Activated CD4-positive, alpha-beta T cell treated with anti-CD3 and anti-CD28 coated beads, Interleukin-2, Interleukin-6, amounts not matched to agents 100 ng/mL and 50 ng/mL, durations not matched to agents 16 hours and 8 hours (primary cell): ENCODE data around the gene NUTM2B.
"Not testable (repeated sequence)": the region's sequence is repeated elsewhere in the genome, so short reads cannot be mapped to it uniquely, and the experiment has no call there.

Source experiments
- DNase-seq: peaks from one replicate; pipeline ENCODE4 v3.0.0-alpha.2; 2020

NUTM2B gene

GRCh38 chr10:79702927-79703326 lies at the start of gene NUTM2B:
NUTM2B (plus strand) TSS chr10:79703227; CDS start chr10:79703610, 383 bp downstream.
- not testable (repeated sequence) for DNase-seq

GRCh38 chr10:79663287-79663686 lies 39.7 kb upstream of the NUTM2B start:
- not testable (repeated sequence) for DNase-seq

- not testable (repeated sequence) for DNase-seq
Measured at GRCh38 chr10:79664686-79665085, 38.3 kb upstream of the NUTM2B start.

- not testable (repeated sequence) for DNase-seq
Measured at GRCh38 chr10:79669248-79669788, 33.7 kb upstream of the NUTM2B start.

GRCh38 chr10:79674878-79675277 lies 28.1 kb upstream of the NUTM2B start:
- peak; percentile 75 for DNase-seq

GRCh38 chr10:79683026-79683883 lies 19.8 kb upstream of the NUTM2B start:
- DNase-seq, result not testable (repeated sequence)

- not testable (repeated sequence) for DNase-seq
Measured at GRCh38 chr10:79683884-79684720, 18.9 kb upstream of the NUTM2B start.

GRCh38 chr10:79685044-79685685 lies 17.9 kb upstream of the NUTM2B start:
- peak; percentile 59 for DNase-seq

- not testable (repeated sequence) for DNase-seq
Measured at GRCh38 chr10:79686595-79686994, 16.4 kb upstream of the NUTM2B start.

GRCh38 chr10:79687406-79688150 lies 15.4 kb upstream of the NUTM2B start:
- DNase-seq, result not testable (repeated sequence)

GRCh38 chr10:79688798-79689197 lies 14.2 kb upstream of the NUTM2B start:
- DNase-seq, result not testable (repeated sequence)

- DNase-seq, result not testable (repeated sequence)
Measured at GRCh38 chr10:79696596-79696995, 6.4 kb upstream of the NUTM2B start.

GRCh38 chr10:79697141-79697540 lies 5.9 kb upstream of the NUTM2B start:
- not testable (repeated sequence) for DNase-seq

GRCh38 chr10:79700381-79700944 lies 2.6 kb upstream of the NUTM2B start:
- DNase-seq, result not testable (repeated sequence)

- DNase-seq, result not testable (repeated sequence)
Measured at GRCh38 chr10:79707017-79707416, 4.0 kb downstream of the NUTM2B start.

- DNase-seq, result not testable (repeated sequence)
Measured at GRCh38 chr10:79714976-79715375, 11.9 kb downstream of the NUTM2B start.

- DNase-seq, result not testable (repeated sequence)
Measured at GRCh38 chr10:79716917-79717579, 14.0 kb downstream of the NUTM2B start.

- DNase-seq, result not testable (repeated sequence)
Measured at GRCh38 chr10:79720000-79720399, 17.0 kb downstream of the NUTM2B start.

- DNase-seq, result not testable (repeated sequence)
Measured at GRCh38 chr10:79726620-79727019, 23.6 kb downstream of the NUTM2B start.

- DNase-seq, result not testable (repeated sequence)
Measured at GRCh38 chr10:79744844-79745243, 41.8 kb downstream of the NUTM2B start.

GRCh38 chr10:79748510-79748909 lies 45.5 kb downstream of the NUTM2B start:
- not testable (repeated sequence) for DNase-seq
